GM21447 (cell line): Measurements from ENCODE around the gene SLC43A3.

Experiments used
- ATAC-seq: cut with Tn5 transposase; IDR thresholded peaks from one replicate; pipeline ENCODE4 v1.9.1; 2021; ENCODE audit not compliant: unreplicated experiment

The SLC43A3 gene

DNA sequence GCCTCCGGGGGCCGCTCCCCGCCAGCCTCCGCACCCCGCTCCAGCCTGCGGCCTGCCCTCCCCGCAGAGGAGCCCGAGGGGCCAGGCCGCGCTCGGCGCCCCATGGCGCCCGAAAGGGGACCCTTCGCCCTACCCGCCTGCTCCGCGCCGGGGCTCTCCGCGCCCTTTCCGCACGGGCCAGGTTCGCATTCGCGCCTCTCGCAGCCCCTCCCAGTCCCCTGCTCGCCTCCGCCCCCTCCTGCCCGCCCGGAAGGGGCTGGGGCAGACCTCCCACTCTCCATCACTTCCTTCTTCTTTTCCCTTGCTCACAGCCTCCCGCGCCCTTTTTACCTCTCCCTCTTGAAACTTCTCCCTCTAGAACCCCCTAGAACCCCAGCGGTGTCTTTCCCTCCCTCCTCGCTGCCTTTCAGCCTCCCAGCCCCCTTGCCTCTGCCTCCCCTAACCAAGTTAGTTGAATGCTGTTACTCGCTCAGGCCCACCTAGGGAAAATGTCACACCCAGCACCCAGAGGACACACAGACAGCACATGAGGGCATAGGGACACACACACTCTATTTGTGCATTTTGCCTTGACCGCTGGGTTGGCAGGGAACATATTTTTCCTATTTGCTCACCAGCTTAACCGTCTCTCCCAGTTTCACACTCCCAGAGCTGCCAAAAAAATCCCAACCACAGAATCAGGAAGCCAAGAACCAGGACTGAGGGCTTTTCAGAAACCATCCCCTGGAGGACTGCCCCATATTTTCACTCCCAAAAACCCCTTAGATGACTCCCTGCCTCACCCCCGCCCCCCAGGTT lies at the start of gene SLC43A3:
TSS of gene SLC43A3 (minus strand) at position 193 of the 798 bp plus-strand sequence. CDS start 949 bp downstream, outside the sequence.
- peak; percentile 44 for ATAC-seq

DNA sequence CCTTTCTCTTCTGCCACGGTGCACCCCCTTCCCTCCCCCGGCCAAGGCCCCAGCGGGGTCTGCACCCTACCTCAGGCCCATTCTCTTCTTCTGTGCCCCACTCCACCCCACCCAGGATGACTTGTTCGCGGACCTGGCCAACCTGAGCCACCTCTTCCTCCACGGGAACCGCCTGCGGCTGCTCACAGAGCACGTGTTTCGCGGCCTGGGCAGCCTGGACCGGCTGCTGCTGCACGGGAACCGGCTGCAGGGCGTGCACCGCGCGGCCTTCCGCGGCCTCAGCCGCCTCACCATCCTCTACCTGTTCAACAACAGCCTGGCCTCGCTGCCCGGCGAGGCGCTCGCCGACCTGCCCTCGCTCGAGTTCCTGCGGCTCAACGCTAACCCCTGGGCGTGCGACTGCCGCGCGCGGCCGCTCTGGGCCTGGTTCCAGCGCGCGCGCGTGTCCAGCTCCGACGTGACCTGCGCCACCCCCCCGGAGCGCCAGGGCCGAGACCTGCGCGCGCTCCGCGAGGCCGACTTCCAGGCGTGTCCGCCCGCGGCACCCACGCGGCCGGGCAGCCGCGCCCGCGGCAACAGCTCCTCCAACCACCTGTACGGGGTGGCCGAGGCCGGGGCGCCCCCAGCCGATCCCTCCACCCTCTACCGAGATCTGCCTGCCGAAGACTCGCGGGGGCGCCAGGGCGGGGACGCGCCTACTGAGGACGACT lies 49.3 kb upstream of the SLC43A3 start:
- peak; percentile 19 for ATAC-seq

DNA sequence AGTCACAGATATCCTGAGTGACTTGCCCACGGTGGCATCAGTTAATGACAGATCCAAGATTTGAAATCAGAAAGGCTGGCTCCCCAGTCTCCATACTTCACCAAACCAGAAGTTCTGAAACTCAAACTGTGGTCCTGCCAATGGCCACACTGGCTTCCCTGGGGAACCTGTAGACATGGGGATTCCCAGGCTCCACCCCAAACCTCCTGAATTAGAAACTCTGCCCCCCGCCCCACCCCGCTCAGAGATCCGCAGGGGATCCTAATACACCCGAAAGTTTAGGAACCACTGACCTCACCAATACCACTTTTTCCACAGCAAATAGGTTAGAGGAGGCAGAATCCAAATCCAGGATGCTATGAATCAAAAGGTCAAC lies 48.7 kb upstream of the SLC43A3 start:
- peak; percentile 21 for ATAC-seq

DNA sequence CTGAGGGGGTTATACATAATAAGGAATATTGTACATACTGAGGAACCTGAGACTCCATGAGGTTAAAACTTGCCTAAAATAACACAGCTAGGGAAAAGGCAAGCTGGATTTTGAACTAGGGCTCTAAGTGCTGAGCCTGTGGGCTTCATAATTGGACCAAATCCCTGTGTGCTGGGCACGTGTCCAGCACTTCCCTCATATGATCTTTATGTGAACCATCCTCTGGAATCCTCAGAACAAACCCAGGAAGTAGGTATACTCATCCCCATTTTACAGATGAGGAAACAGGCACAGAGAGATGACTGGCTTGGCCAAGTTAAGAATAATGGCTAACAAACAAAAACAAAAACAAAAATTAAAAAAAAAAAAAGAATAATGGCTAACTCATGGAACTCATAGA lies 48.3 kb upstream of the SLC43A3 start:
- ATAC-seq: no peak

DNA sequence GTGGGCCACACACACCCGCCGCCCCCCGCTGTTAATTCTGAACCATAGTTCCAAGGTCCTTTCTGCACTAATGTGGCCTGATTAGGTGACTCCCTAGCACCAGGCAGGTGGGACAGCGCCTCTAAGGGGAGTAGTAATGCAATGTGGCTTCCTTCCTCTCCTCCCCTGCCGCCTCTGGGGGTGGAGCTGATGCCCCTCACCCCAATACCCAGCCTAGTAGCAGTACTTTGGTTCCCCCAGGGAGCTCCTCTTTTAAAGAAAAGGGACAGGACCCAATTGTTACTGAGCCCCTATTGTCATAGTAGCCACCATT lies 47.8 kb upstream of the SLC43A3 start:
- ATAC-seq: no peak

DNA sequence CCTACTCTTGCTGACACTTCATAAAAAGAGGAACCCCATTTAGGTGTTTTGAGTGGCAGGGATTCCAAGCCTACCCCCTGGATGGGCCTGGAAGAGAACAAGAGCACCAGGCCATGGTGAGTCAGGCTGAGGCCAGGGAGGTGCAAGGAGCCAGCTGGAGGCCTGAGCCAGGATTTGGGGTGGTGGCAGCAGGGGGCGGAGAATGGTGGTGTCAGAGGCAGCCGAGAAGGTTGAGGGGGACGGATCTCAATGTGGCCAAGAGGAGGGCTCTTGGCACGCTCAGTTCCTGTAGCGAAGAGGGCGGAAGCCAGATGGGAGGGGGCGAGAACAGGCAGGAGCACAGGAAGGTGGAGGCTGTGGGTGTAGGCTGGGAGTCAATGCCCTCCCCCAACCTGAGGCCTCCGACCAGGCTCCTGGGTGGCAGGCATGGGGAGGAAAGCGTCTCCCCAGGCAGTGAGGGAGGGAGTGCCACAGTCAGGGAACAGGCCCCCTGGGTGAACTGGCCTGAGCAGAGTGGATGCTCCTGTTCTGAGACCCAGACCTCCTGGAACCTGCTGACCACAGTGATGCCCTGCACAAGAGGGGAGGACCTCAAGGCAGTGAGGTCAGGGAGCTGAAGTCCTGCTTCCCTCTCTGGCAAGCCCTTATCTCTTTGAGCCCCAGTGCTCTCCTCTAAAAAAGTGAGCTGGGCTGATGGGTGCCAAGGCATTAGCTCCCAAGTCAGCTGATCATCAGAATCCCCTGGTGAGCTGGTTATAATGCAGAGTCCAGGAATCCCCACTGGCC lies 47.3 kb upstream of the SLC43A3 start:
- peak; percentile 50 for ATAC-seq

DNA sequence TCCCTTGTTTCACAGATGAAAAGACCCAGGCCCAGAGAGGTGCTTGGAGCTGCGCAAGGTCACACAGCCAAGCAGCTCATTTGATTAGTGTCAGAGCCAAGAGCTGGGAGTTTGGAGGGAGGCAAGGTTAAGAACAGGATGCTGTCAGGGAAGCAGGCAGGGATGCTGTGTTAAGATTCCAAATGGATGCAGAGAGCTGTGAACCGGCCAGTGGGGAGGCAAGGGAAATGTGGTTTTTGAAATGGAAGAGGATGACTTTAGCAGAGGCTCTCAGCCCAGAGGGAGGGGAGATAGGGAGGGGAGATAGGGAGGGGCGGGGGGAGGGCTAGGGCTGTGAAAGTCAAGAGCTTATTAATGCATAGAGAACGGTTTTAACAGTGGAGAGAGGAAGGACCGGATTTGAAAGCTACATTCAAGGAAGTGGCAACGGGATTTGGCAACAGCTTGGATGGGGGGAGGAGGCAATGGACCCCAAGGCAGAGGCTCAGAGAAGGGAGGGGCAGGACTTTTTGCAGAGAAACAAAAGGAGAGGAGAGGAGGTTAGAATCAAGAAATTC lies 46.4 kb upstream of the SLC43A3 start:
- no peak for ATAC-seq

DNA sequence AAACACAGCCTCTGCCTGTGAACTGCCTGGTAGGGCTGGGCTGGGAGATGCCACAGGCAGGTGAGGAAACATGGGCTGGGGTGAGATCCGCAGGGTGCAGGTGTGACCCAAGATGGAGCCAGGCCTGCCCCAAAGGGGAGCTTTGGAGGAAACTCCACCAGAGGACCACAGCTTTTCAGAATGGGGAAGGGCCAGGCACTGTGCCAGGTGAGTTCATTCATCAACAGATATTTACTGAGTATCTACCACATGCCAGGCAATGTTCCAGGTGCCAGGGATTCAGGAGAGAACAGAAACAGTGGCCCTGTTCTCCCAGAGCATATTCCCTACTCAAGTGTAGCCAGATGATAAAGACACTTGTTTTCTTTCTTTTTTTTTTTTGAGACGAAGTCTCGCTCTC lies 44.6 kb upstream of the SLC43A3 start:
- no peak for ATAC-seq

DNA sequence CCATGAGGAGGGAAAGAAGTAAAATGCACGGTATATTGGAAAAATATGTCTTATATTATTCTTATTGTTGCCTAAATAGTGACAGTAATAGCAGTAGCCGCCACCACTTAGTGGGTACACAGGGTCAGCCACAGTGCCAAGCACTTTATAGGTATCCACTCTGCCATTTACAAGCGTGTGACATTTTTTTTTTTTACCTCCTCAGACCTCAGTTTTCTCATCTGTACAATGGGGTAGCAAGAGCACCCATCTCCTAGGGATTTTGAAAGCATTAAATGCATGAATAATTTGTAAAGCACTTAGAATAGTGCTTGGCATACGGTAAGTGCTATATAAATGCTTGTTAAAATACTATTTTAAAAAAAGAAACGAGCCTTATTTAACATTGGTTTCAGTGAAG lies 42.3 kb upstream of the SLC43A3 start:
- no peak for ATAC-seq

DNA sequence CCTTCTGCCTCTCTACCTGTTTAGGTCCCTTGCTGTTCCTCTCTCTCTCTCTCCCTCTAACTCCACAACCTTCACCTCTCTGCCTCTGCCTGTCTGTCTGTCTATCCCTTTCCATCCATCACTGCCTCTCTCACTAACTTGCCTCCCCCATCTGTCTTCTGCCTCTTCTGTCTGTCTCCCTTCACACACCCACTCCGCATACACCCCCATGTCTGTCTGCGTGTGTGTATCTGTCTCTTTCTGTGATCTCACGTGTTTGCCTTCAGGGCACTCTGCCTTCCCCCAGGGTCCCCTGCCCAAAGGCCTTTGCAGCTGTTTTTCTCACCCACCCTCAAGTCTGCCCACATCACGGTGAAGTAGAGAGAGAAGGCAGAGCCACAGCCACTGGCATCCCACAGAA lies 41.4 kb upstream of the SLC43A3 start:
- ATAC-seq: no peak

DNA sequence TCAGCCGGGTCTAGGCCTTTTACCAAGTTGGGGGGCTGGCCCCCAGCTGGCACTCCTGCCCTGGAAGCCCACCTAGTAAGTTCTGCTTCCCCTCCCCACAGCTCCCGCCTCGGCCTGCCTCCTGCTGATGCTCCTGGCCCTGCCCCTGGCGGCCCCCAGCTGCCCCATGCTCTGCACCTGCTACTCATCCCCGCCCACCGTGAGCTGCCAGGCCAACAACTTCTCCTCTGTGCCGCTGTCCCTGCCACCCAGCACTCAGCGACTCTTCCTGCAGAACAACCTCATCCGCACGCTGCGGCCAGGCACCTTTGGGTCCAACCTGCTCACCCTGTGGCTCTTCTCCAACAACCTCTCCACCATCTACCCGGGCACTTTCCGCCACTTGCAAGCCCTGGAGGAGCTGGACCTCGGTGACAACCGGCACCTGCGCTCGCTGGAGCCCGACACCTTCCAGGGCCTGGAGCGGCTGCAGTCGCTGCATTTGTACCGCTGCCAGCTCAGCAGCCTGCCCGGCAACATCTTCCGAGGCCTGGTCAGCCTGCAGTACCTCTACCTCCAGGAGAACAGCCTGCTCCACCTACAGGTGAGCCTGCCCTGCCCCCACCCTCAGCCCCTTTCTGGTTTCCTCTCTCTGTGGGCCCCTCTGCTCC lies 40.7 kb upstream of the SLC43A3 start:
- no peak for ATAC-seq

DNA sequence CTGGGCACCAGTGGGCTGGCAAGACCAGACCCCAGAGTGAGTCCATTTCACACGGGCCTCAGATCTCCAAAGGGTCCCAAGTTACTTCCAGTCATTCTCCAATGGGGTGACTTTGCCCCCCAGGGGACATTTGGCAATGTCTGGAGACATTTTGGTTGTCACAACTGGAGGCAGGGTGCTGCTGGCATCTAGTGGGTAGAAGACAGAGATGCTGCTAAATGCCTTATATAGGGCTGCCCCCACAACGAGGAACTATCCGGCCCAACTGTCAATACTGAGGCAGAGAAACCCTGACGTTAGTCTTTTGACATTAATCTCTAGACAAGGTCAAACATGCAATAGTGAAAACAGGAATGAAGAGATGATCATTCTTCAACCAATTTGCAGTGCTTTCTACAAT lies 39.8 kb upstream of the SLC43A3 start:
- no peak for ATAC-seq

DNA sequence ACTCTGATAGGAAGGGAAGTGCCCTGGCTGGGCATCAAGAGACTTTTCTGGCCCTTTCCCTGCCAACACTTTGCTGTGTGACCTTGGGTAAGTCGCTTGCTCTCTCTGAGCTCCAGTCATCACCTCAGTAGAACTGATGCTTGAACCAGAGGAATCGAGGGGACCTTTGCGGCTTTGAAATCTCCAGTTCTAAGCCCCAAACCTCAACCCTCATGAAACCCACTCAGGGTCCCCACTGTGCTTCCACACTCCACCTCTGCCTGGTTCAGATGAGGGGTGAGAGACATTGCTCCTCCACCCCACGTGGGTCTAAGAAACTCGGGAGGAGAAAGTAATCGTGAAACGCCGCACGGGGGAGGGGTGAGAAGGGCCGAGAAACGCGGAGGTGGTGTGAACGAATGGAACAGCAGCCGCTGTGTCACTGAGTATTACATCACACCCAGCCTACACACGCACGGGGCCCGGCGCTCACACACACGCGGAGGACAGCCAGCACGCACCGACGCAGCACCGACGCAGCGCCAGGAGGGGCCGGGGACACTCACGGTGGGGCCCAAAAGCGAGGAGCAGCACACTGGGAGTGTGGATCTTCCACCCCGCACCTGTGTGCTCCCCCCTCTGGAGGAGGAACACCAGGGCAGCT lies 37.7 kb upstream of the SLC43A3 start:
- ATAC-seq: no peak

DNA sequence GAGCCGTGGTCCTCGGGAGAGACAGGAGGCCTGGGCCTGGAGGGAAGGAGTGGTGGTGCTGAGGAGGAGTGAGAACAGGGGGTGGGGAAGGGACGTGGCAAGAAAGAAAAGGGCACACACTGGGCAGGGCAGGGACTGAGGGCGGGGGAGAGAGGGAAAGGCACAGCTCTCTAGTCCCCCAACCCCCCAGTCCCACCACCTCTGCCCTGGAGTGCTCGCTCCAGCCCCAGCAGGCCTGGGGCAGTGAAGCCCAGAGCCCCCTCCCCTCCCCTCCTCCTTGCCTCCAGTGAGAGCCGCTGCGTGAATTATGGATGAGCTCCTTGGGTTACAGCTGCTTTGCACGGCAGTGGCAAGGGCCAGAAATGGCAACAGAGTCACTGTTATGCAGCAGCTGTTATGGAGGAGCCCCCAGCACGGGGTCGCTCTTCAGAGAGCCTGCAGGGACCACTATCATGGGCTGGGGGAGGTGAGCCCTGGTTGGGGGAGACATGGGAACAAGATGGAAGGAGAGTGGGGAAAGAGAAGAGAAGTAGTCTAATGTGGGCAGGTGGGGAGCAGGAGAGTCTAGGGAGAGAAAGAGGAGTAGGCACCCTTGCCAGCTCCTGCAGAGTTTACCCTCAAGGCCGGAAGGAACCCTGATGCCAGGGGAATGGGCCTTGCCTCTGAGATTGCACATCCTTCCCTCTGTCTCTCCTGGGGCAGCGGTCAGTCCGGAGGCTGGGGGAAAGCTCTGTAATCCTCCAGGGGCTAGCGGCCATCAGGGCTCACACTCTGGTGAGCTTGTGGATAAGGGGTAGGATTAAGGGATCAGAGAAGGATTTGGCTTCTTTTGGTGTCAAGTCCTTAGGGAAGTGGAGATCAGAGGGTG lies 37.0 kb upstream of the SLC43A3 start:
- no peak for ATAC-seq

DNA sequence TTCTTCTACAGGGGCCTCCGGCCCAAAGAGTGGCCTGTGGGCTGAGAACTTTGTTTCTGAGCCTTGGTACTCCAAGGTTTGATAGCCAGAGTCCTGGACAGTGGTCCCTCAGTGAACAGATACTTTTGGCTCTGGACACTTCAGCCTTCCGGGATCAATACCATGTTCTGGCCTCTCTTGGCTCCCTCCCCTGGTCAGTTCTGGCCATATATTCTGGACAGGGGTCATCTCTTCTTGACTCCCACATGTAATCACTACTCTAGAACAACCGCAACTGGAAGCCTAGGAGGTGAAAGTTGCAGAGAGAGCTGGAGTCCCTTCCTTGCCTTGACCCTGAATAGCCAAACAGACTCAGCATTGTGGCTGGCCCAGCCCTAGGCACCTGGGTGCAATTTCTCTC lies 35.7 kb upstream of the SLC43A3 start:
- no peak for ATAC-seq

DNA sequence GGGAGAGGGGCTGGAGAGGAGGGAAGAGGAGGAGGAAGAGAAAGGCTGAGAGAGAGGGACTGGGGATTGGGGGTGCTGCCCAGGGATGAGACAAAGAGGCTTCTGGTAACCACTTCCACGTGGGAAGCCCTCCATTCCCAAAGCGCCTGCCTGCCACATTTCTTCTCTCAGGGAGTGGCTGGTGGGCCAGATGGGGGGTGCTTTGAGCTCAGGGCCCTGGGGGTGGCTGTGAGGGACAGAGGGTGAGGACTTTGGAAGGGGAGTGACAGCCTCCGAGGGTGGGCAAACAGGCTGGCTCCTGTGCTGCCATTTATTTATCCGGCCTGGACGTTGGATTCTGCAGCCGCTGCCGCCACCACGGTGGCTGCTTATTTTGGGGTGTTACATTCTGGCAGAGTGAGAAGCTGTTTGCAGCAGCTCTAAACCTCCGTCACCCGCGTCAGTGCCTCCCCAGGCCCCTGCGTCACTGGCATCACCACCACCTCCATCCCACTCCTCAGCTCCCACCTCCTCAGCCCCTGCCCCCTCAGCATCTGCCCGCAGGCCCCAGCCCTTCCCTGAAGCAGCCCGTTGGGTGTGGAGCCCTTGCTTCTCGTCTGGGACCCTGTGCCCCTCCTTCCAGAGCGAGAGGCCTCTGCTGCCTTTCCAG lies 35.0 kb upstream of the SLC43A3 start:
- ATAC-seq: no peak

DNA sequence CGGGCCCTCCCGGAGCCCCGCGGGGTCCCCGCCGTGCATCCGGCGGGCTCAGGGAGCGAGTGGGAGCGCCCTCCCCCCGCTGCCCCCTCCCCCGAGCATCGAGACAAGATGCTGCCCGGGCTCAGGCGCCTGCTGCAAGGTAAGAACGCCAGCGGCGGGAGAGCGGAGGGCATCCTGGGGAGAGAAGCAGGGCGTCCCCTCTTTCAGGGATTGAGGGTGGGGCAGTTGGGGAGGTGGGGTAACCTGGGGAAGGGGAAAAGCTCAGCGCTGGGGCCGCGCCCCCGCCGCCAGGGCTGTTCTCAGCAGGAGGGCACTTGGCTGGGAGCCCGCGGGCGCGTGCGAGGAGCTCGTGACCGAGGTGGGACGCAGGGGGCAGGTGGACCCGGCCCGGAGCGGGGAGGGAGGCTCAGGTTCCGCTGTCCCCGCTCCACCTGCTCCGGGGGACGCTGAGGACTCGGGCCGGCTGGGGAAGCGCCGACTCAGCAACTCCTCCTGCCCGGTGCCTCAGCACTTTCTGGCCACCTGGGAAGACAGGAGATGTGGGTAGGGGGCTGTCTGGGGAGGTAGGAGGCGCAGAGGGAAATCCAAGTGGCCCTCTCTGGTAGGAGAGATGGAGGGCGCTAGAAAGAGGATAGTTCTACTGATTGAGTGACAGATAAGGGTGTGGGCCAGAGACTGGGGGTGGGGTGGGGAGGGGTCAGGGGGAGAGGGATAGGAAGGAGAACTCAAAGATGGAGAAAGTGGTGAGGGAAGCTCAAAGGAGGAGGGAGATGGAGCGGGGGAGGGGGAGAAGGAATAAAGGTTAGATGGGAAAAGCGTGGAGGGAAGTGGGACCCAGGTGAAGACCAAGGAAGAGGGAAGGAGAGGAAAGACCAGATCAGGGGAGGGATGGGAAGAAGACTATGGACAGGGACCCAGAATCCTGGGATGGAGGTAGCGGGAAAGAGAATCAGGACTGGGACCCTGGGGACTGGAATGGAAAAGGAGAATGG lies 34.1 kb upstream of the SLC43A3 start:
- ATAC-seq: no peak
